HCT116 (cell line): ENCODE data around the gene SRPRA. TPM values are rescaled to one million over a fixed set of nuclear protein-coding genes. Genes with fewer than 3 reads are reported as not detected.

Source experiments
- ATAC-seq: fragments of 200-7000 bp; cut with Tn5 transposase; 2 replicates; pipeline ENCODE4 v1.9.1; 2020; ENCODE audit warnings: mild to moderate bottlenecking, moderate library complexity
- BruUV-seq: library from RNA; stranded (reverse); fragments of 400-500 nt; replicated peaks from 2 replicates; lab custom pipeline; 2021; lab: Mats Ljungman, UMichigan
- CTCF ChIA-PET: fragments of 300-600 bp; sonication (Branson Sonifier 250); formaldehyde crosslinking; loops from one replicate; lab custom pipeline; 2021; ENCODE audit warnings: antibody characterized with exemption; lab: Charles Lee
- POLR2A ChIA-PET: fragments of 300-600, 350-600 bp; sonication (Branson Sonifier 250); formaldehyde crosslinking; loops from one replicate; lab custom pipeline; 2021; ENCODE audit warnings: antibody characterized with exemption; lab: Charles Lee
- RAD21 ChIA-PET, 2 experiments: fragments of 300-600 bp; sonication (Branson Sonifier 250); formaldehyde crosslinking; loops; one replicate each; lab custom pipeline; 2023; ENCODE audit warnings: low total read pairs in 2 of 2; ENCODE audit not compliant: uncharacterized antibody in 2 of 2, unreplicated experiment in 2 of 2, low non-redundant PET in 1 of 2; lab: Charles Lee
- DNase-seq: peaks from one replicate; pipeline ENCODE4 v3.0.0-alpha.2; 2010; ENCODE audit warnings: low read depth, low spot score
- H2AFZ ChIP-seq: fragments of 200-600 bp; shearing (Covaris generic), sonication (generic); 2 replicates; pipeline ENCODE4 v1.6.1; 2017; ENCODE audit warnings: low read depth, mixed run types, mixed read lengths, antibody characterized with exemption, low read length; ENCODE audit not compliant: poor library complexity, severe bottlenecking
- H3K27ac ChIP-seq: 2 replicates; pipeline ENCODE4 v1.5.1; 2012; ENCODE audit warnings: low read depth, low read length
- H3K27me3 ChIP-seq: fragments of 200-600 bp; sonication (generic); 2 replicates; pipeline ENCODE4 v1.6.1; 2016; ENCODE audit warnings: mixed run types, low read length, mixed read lengths; ENCODE audit not compliant: insufficient read depth
- H3K36me3 ChIP-seq, 2 experiments: fragments of 200-500 bp in 1 of 2; fragments of 200-600 bp in 1 of 2; sonication (Bioruptor generic) in 1 of 2; sonication (generic) in 1 of 2; 2 replicates each; pipeline versions ENCODE4 v1.5.1 to v1.6.1; 2014 to 2016; ENCODE audit warnings: low read length in 2 of 2, inconsistent platforms in 1 of 2, mixed read lengths in 1 of 2, mixed run types in 1 of 2; ENCODE audit not compliant: insufficient read depth in 2 of 2, control insufficient read depth in 1 of 2
- H3K4me1 ChIP-seq, 2 experiments: fragments of 200-600 bp in 1 of 2; sonication (generic) in 1 of 2; 2 replicates each; pipeline versions ENCODE4 v1.5.1 to v1.6.1; 2012 to 2017; ENCODE audit warnings: low read length in 2 of 2, inconsistent platforms in 1 of 2, mild to moderate bottlenecking in 1 of 2, mixed read lengths in 1 of 2, mixed run types in 1 of 2, moderate library complexity in 1 of 2; ENCODE audit not compliant: insufficient read depth in 2 of 2, control insufficient read depth in 1 of 2
- H3K4me2 ChIP-seq: fragments of 200-600 bp; sonication (generic); 2 replicates; pipeline ENCODE4 v1.6.1; 2017; ENCODE audit warnings: mixed run types, low read length, mixed read lengths
- H3K4me3 ChIP-seq, 2 experiments: fragments of 200-600 bp in 1 of 2; sonication (generic) in 1 of 2; replicated peaks in 1 of 2; 2 replicates each; pipeline ENCODE4 v1.5.1; 2011 to 2016; ENCODE audit warnings: low read length in 2 of 2, control low read depth in 1 of 2, low read depth in 1 of 2, mild to moderate bottlenecking in 1 of 2, mixed read lengths in 1 of 2, mixed run types in 1 of 2
- H3K79me2 ChIP-seq: fragments of 200-600 bp; sonication (generic); 2 replicates; pipeline ENCODE4 v1.6.1; 2017; ENCODE audit warnings: mild to moderate bottlenecking, mixed run types, low read length, moderate library complexity, mixed read lengths; ENCODE audit not compliant: insufficient read depth
- H3K9ac ChIP-seq: fragments of 200-600 bp; sonication (generic); 2 replicates; pipeline ENCODE4 v1.6.1; 2016; ENCODE audit warnings: low read length, mixed read lengths
- H3K9me2 ChIP-seq: fragments of 200-600 bp; sonication (generic), shearing (Covaris generic); 2 replicates; pipeline ENCODE4 v1.6.1; 2017; ENCODE audit warnings: mixed run types, mild to moderate bottlenecking, moderate library complexity; ENCODE audit not compliant: insufficient read depth
- H3K9me3 ChIP-seq, 2 experiments: fragments of 200-500 bp in 1 of 2; fragments of 200-600 bp in 1 of 2; sonication (Bioruptor generic) in 1 of 2; sonication (generic) in 1 of 2; 2 replicates each; pipeline ENCODE4 v1.6.1; 2014 to 2017; ENCODE audit warnings: low read length in 2 of 2, mixed read lengths in 2 of 2, inconsistent platforms in 1 of 2, low read depth in 1 of 2, mild to moderate bottlenecking in 1 of 2, mixed run types in 1 of 2, moderate library complexity in 1 of 2; ENCODE audit not compliant: control insufficient read depth in 1 of 2, insufficient read depth in 1 of 2
- H4K20me1 ChIP-seq: fragments of 200-600 bp; sonication (generic), shearing (Covaris generic); 2 replicates; pipeline ENCODE4 v1.6.1; 2017; ENCODE audit warnings: mixed run types, mild to moderate bottlenecking, moderate library complexity; ENCODE audit not compliant: insufficient read depth
- CBX3 ChIP-seq: IDR thresholded peaks from 2 replicates; pipeline ENCODE4 v1.6.1; 2012; ENCODE audit warnings: low read depth
- CEBPB ChIP-seq: IDR thresholded peaks from 2 replicates; pipeline ENCODE4 v1.6.1; 2012; ENCODE audit warnings: low read depth
- ELF1 ChIP-seq: IDR thresholded peaks from 2 replicates; pipeline ENCODE4 v1.6.1; 2012; ENCODE audit warnings: low read depth, borderline replicate concordance
- EZH2 ChIP-seq: fragments of 200-600 bp; sonication (generic); IDR thresholded peaks from 2 replicates; pipeline ENCODE4 v1.6.1; 2017; ENCODE audit warnings: antibody characterized with exemption, mixed run types
- EZH2phosphoT487 ChIP-seq: fragments of 200-600 bp; IDR thresholded peaks from 2 replicates; pipeline ENCODE4 v1.6.1; 2018; ENCODE audit warnings: antibody characterized with exemption, borderline replicate concordance
- FOSL1 ChIP-seq: IDR thresholded peaks from 2 replicates; pipeline ENCODE4 v1.6.1; 2012; ENCODE audit warnings: low read depth
- POLR2A ChIP-seq: IDR thresholded peaks from 2 replicates; pipeline ENCODE4 v1.7.0; 2011; ENCODE audit warnings: borderline replicate concordance; ENCODE audit not compliant: insufficient read depth, insufficient read length; ENCODE audit errors: extremely low read depth
- SIN3A ChIP-seq: IDR thresholded peaks from 2 replicates; pipeline ENCODE4 v1.6.1; 2012; ENCODE audit warnings: low read depth
- SP1 ChIP-seq: IDR thresholded peaks from 2 replicates; pipeline ENCODE4 v1.6.1; 2012; ENCODE audit warnings: low read depth
- SRF ChIP-seq: IDR thresholded peaks from 2 replicates; pipeline ENCODE4 v1.6.1; 2012; ENCODE audit warnings: low read depth
- TCF7L2 ChIP-seq: IDR thresholded peaks from 2 replicates; pipeline ENCODE4 v1.7.0; 2011; ENCODE audit warnings: borderline replicate concordance, inconsistent platforms; ENCODE audit not compliant: insufficient read depth, insufficient read length; ENCODE audit errors: extremely low read depth
- YY1 ChIP-seq: IDR thresholded peaks from 2 replicates; pipeline ENCODE4 v1.6.1; 2011; ENCODE audit warnings: low read length, low read depth, moderate library complexity, mild to moderate bottlenecking; ENCODE audit not compliant: insufficient replicate concordance; ENCODE audit errors: extremely low read depth
- ZFX ChIP-seq: fragments of 450-650 bp; IDR thresholded peaks from 2 replicates; pipeline ENCODE4 v1.6.1; 2017
- ZNF274 ChIP-seq: fragments of 200-500 bp; sonication (Bioruptor generic); IDR thresholded peaks from 2 replicates; pipeline ENCODE4 v1.6.1; 2014; ENCODE audit warnings: mild to moderate bottlenecking, low read depth, low read length, inconsistent platforms
- intact Hi-C: fragments of 100-400 bp; cut with micrococcal nuclease; formaldehyde crosslinking; loops from 2 replicates; pipeline ENCODE4 v1.10.0; 2022
- total RNA-seq: library from RNA; stranded (reverse); gene quantifications from one replicate; pipeline ENCODE4 v1.2.1, GENCODE V29; 2021; ENCODE audit not compliant: unreplicated experiment
- TF ChIP-seq, protein P1 (sequence below), 3 experiments: fragments of 200-600 bp in 1 of 3; sonication (generic) in 1 of 3; IDR thresholded peaks in 2 of 3; conservative IDR thresholded peaks in 1 of 3; 2 replicates each; pipeline ENCODE4 v1.5.1; 2012 to 2017; ENCODE audit warnings: low read depth in 2 of 3, low read length in 2 of 3, antibody characterized with exemption in 1 of 3, borderline replicate concordance in 1 of 3, control low read depth in 1 of 3, mild to moderate bottlenecking in 1 of 3, mixed read lengths in 1 of 3, mixed run types in 1 of 3, moderate library complexity in 1 of 3; ENCODE audit not compliant: insufficient read depth in 1 of 3
- TF ChIP-seq, protein P2 (sequence below): IDR thresholded peaks from 2 replicates; pipeline ENCODE4 v1.6.1; 2011; ENCODE audit warnings: mild to moderate bottlenecking, low read length, moderate library complexity; ENCODE audit not compliant: insufficient replicate concordance; ENCODE audit errors: extremely low read depth
- TF ChIP-seq, protein P3 (sequence below): IDR thresholded peaks from 2 replicates; pipeline ENCODE4 v1.6.1; 2012

The SRPRA gene
- total RNA-seq, 1 experiment from 2014 or later: 74.5 TPM

DNA sequence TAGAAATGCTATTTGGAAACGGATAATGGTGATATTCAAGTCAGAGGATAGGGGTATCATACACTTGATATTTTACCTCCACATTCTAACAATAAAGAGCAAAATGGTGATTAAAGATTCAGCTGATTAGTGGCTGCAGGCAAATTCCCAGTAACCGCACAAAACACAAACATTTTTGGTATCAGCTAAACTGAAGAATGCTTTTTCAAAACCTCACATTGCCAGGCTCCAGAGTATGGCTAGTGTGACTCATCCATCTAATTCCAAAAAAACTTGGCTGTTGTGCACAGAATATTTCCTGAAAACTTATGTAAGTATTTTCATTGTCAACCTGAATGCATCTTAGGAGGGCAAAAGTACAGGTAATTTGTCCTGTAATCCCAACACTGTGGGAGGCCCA, 10.9 kb downstream of the SRPRA start:
- Histone ChIP-seq H3K79me2 (no peaks in the 10 kb centered on the region), H3K4me2 (no peak overlapping the region), H4K20me1 (no peaks in the 10 kb centered on the region), H3K27me3 (no peaks in the 10 kb centered on the region), H3K27ac (no peak overlapping the region), H3K9ac (no peak overlapping the region), H3K9me3 (no peaks in the 10 kb centered on the region), H3K4me1 (no peaks in the 10 kb centered on the region), H3K9me2 (no peaks in the 10 kb centered on the region), H3K36me3 (peaks cover 13 to 15% of the 10 kb centered on the region in 2 experiments), H2AFZ (no peak overlapping the region), H3K4me3 (no peak overlapping the region)
- no TSS peak for BruUV-seq
- no peak for ATAC-seq
- TF ChIP-seq EZH2phosphoT487 (no peak), CBX3 (no peak), SP1 (no peak), SRF (no peak), SIN3A (no peak), CEBPB (no peak), TCF7L2 (no peak), ELF1 (no peak), POLR2A (no peak), ZNF274 (no peak), FOSL1 (no peak), YY1 (no peak), ZFX (no peak), EZH2 (no peak)
- TF ChIP-seq, protein P1, sequence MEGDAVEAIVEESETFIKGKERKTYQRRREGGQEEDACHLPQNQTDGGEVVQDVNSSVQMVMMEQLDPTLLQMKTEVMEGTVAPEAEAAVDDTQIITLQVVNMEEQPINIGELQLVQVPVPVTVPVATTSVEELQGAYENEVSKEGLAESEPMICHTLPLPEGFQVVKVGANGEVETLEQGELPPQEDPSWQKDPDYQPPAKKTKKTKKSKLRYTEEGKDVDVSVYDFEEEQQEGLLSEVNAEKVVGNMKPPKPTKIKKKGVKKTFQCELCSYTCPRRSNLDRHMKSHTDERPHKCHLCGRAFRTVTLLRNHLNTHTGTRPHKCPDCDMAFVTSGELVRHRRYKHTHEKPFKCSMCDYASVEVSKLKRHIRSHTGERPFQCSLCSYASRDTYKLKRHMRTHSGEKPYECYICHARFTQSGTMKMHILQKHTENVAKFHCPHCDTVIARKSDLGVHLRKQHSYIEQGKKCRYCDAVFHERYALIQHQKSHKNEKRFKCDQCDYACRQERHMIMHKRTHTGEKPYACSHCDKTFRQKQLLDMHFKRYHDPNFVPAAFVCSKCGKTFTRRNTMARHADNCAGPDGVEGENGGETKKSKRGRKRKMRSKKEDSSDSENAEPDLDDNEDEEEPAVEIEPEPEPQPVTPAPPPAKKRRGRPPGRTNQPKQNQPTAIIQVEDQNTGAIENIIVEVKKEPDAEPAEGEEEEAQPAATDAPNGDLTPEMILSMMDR (IDR thresholded peaks at IDR 0.05 in 2 of 3, conservative IDR thresholded peaks at IDR 0.05 in 1 of 3; ENCODE audit: borderline replicate concordance in 1 of 3, insufficient read depth in 1 of 3, low read depth in 2 of 3, low read length in 2 of 3): no peak
- TF ChIP-seq, protein P2, sequence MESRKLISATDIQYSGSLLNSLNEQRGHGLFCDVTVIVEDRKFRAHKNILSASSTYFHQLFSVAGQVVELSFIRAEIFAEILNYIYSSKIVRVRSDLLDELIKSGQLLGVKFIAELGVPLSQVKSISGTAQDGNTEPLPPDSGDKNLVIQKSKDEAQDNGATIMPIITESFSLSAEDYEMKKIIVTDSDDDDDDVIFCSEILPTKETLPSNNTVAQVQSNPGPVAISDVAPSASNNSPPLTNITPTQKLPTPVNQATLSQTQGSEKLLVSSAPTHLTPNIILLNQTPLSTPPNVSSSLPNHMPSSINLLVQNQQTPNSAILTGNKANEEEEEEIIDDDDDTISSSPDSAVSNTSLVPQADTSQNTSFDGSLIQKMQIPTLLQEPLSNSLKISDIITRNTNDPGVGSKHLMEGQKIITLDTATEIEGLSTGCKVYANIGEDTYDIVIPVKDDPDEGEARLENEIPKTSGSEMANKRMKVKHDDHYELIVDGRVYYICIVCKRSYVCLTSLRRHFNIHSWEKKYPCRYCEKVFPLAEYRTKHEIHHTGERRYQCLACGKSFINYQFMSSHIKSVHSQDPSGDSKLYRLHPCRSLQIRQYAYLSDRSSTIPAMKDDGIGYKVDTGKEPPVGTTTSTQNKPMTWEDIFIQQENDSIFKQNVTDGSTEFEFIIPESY: no peak
- TF ChIP-seq, protein P3, sequence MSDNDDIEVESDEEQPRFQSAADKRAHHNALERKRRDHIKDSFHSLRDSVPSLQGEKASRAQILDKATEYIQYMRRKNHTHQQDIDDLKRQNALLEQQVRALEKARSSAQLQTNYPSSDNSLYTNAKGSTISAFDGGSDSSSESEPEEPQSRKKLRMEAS: no peak
- DNase-seq: no peak
- ChIA-PET CTCF (no interaction called here), RAD21 (no interaction called here), POLR2A (interaction anchor here (1.4 kb wide), 1 partner anchor 11 kb away, joined by 3 read pairs; the partner anchor contains the start of genes FOXRED1 and SRPRA)
- intact Hi-C loops: no loop called here
